Ascending aorta (tissue), 2 donors: ENCODE results near the gene SQOR. TPM values are rescaled to one million over a fixed set of nuclear protein-coding genes. Genes with fewer than 3 reads are reported as not detected.

ENCODE experiments used
- DNase-seq, 2 donors: peaks; one replicate each; pipeline ENCODE4 v3.0.0-alpha.2; 2019; ENCODE audit warnings: low spot score in 2 of 2
- H3K27ac ChIP-seq, 2 donors: fragments of 200-600 bp; sonication (generic); one replicate each; pipeline ENCODE4 v1.5.1; 2016 to 2017; ENCODE audit warnings: mild to moderate bottlenecking in 1 of 2
- H3K27me3 ChIP-seq: fragments of 200-600 bp; sonication (generic); one replicate; pipeline ENCODE4 v1.5.1; 2017
- H3K36me3 ChIP-seq, 2 donors: fragments of 200-600 bp; sonication (generic); one replicate each; pipeline ENCODE4 v1.5.1; 2016
- H3K4me1 ChIP-seq, 2 donors: fragments of 200-600 bp; sonication (generic); one replicate each; pipeline ENCODE4 v1.5.1; 2016 to 2017; ENCODE audit warnings: mild to moderate bottlenecking in 1 of 2
- H3K4me3 ChIP-seq, 2 donors: fragments of 200-600 bp; sonication (generic); one replicate each; pipeline ENCODE4 v1.5.1; 2016 to 2017; ENCODE audit warnings: mild to moderate bottlenecking in 1 of 2
- H3K9me3 ChIP-seq, 2 donors: fragments of 200-600 bp; sonication (generic); one replicate each; pipeline ENCODE4 v1.5.1; 2016
- intact Hi-C: fragments of 100-400 bp; cut with DNase I; formaldehyde crosslinking; loops from one replicate; pipeline ENCODE4 v1.15.1; 2023
- total RNA-seq: library from RNA; depleted of rRNA; stranded (reverse); fragments of >200 nt; gene quantifications from one replicate; pipeline ENCODE4 v1.1.0, GENCODE V29; 2016
- TF ChIP-seq, protein P1 (sequence below), 3 experiments: fragments of 200-600 bp in 2 of 3; fragments of 450-650 bp in 1 of 3; sonication (generic) in 2 of 3; IDR thresholded peaks; one replicate each; pipeline ENCODE4 v1.5.1; 2016 to 2019; ENCODE audit warnings: antibody characterized with exemption in 3 of 3, mild to moderate bottlenecking in 1 of 3, moderate library complexity in 1 of 3

The SQOR gene
- total RNA-seq, 1 donor from 2014 or later, result 61.4 TPM

DNA sequence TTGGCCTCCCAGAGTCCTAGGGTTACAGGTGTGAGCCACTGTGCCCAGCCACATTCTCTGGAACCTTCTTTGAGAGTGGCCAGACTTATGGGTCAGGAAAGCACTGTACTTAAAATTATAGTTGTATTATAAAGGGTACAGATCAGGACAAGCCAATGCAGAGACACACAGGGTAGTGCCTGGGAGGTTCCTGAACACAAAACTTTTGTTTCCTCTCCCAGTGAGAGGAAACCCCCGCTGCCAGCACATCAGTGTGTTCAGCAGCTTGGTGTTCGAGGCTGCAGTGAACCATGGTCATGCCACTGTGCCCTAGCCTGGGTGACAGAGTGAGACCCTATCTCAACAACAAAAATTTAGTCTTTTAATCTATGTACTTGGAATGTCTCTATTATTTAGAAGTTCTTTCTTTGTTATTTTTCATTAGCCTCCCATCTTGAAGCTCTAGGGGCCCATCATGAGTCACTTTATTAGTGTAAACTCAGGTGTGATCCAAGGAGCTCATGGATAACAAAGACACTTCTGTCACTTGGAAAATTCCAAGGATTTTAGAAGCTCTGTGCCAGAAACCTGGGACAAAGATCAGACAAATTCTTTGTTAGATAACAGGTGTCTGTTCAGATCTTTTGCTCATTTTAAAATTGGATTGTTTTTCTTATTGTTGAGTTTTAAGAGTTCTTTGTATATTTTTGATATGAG lies 39.8 kb upstream of the SQOR start:
- DNase-seq, result no peak

DNA sequence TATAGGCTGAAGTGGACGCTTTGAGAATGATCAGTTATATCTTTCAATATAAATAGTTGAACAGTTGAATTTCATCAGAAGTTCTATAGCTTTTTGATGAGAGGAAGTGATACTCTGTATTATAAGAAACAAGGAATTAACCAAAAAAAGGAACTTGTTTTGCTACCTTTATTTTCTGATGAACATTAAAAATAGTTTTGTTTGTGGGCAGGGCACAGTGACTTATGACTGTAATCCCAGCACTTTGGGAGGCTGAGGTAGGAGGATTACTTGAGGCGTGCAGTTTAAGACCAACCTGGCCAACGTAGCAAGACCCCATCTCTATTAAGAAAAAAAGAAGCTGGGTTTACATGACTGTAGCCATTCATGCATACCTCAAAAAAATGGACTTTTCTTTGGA lies 30.9 kb upstream of the SQOR start:
- Histone ChIP-seq H3K27me3 (no peaks in the 10 kb centered on the region), H3K27ac (no peak overlapping the region), H3K36me3 (peaks cover 7 to 31% of the 10 kb centered on the region in 2 donors), H3K4me3 (no peak overlapping the region), H3K9me3 (no peaks in the 10 kb centered on the region), H3K4me1 (no peaks in the 10 kb centered on the region)
- TF ChIP-seq, protein P1, sequence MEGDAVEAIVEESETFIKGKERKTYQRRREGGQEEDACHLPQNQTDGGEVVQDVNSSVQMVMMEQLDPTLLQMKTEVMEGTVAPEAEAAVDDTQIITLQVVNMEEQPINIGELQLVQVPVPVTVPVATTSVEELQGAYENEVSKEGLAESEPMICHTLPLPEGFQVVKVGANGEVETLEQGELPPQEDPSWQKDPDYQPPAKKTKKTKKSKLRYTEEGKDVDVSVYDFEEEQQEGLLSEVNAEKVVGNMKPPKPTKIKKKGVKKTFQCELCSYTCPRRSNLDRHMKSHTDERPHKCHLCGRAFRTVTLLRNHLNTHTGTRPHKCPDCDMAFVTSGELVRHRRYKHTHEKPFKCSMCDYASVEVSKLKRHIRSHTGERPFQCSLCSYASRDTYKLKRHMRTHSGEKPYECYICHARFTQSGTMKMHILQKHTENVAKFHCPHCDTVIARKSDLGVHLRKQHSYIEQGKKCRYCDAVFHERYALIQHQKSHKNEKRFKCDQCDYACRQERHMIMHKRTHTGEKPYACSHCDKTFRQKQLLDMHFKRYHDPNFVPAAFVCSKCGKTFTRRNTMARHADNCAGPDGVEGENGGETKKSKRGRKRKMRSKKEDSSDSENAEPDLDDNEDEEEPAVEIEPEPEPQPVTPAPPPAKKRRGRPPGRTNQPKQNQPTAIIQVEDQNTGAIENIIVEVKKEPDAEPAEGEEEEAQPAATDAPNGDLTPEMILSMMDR (IDR thresholded peaks at IDR 0.05), result no peak
- intact Hi-C loops, result no loop called here
- DNase-seq, result no peak

More for the DNA sequence above, 39.8 kb upstream of the SQOR start:
- Histone ChIP-seq H3K9me3 (no peaks in the 10 kb centered on the region), H3K27me3 (no peaks in the 10 kb centered on the region), H3K4me1 (peaks cover 0 to 8% of the 10 kb centered on the region in 2 donors), H3K4me3 (no peak overlapping the region), H3K27ac (no peak overlapping the region), H3K36me3 (peaks cover 15 to 22% of the 10 kb centered on the region in 2 donors)
- intact Hi-C loops, result no loop called here
- TF ChIP-seq, protein P1 (IDR thresholded peaks at IDR 0.05), result no peak

- TF ChIP-seq, protein P1 (IDR thresholded peaks at IDR 0.05), result no peak
- Histone ChIP-seq H3K4me3 (no peak overlapping the region), H3K4me1 (no peaks in the 10 kb centered on the region), H3K36me3 (peaks cover 7 to 31% of the 10 kb centered on the region in 2 donors), H3K9me3 (no peaks in the 10 kb centered on the region), H3K27ac (no peak overlapping the region), H3K27me3 (no peaks in the 10 kb centered on the region)
- DNase-seq, result no peak
- intact Hi-C loops, result no loop called here
These were observed 30.5 kb upstream of the SQOR start for GRCh38 chr15:45604326-45604725.

GRCh38 chr15:45606413-45606812 lies 28.4 kb upstream of the SQOR start:
- H3K4me3 ChIP-seq, result no peak overlapping the region
- no peak overlapping the region for H3K27ac ChIP-seq
- H3K36me3 ChIP-seq, result peaks cover 7 to 31% of the 10 kb centered on the region in 2 donors
- no peaks in the 10 kb centered on the region for H3K9me3 ChIP-seq
- TF ChIP-seq, protein P1 (IDR thresholded peaks at IDR 0.05), result no peak
- H3K4me1 ChIP-seq, result no peaks in the 10 kb centered on the region
- H3K27me3 ChIP-seq, result no peaks in the 10 kb centered on the region
- intact Hi-C loops, result no loop called here
- no peak for DNase-seq

DNA sequence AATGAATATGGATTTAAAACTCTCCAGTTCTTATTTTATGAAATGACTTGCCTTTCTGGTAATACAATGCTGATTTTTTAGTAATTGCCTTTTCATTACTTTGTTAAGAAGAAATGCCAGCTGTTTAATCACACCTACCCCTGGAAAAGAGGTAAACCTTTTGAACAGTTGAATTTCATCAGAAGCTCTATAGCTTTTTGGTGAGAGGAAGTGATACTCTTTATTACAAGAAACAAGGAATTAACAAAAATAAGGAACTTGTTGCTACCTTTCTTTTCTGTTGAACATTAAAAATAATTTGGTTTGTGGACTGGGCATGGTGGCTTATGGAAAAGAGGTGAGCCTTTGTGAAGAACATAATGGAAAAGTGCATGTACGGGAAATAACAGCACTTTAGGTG lies 28.0 kb upstream of the SQOR start:
- TF ChIP-seq, protein P1 (IDR thresholded peaks at IDR 0.05), result no peak
- Histone ChIP-seq H3K9me3 (no peaks in the 10 kb centered on the region), H3K36me3 (peaks cover 7 to 31% of the 10 kb centered on the region in 2 donors), H3K27ac (no peak overlapping the region), H3K4me3 (no peak overlapping the region), H3K4me1 (no peaks in the 10 kb centered on the region), H3K27me3 (no peaks in the 10 kb centered on the region)
- intact Hi-C loops, result no loop called here
- no peak for DNase-seq
